H9 (cell line): ENCODE measurements around the gene CBX5. TPM values are rescaled to one million over a fixed set of nuclear protein-coding genes. Genes with fewer than 3 reads are reported as not detected.
A peak's percentile ranks its signal among the peaks of the same experiment; 100 is the strongest.

Experiments used
- DNase-seq: peaks from one replicate; pipeline ENCODE4 v3.0.0-alpha.2; 2017
- H2AFZ ChIP-seq: one replicate; pipeline ENCODE4 v1.6.1; 2013; ENCODE audit warnings: mild to moderate bottlenecking, low read length, control low read depth, moderate library complexity
- H2AK5ac ChIP-seq: 2 replicates; pipeline ENCODE4 v1.6.1; 2013; ENCODE audit warnings: low read length, control low read depth, mixed read lengths; ENCODE audit not compliant: insufficient read length
- H2BK120ac ChIP-seq: one replicate; pipeline ENCODE4 v1.6.1; 2013; ENCODE audit warnings: low read depth, mild to moderate bottlenecking, low read length, control low read depth, inconsistent platforms; ENCODE audit not compliant: poor library complexity, severe bottlenecking
- H2BK12ac ChIP-seq: 2 replicates; pipeline ENCODE4 v1.6.1; 2013; ENCODE audit warnings: low read length, control low read depth, mixed read lengths, low read depth; ENCODE audit not compliant: insufficient read length
- H2BK15ac ChIP-seq: 2 replicates; pipeline ENCODE4 v1.6.1; 2013; ENCODE audit warnings: low read depth, low read length, control low read depth
- H2BK20ac ChIP-seq: one replicate; pipeline ENCODE4 v1.6.1; 2013; ENCODE audit warnings: low read depth, mild to moderate bottlenecking, low read length, control low read depth, inconsistent platforms; ENCODE audit not compliant: poor library complexity, severe bottlenecking
- H2BK5ac ChIP-seq: 2 replicates; pipeline ENCODE4 v1.6.1; 2013; ENCODE audit warnings: low read length, control low read depth, mixed read lengths; ENCODE audit not compliant: insufficient read length
- H3K14ac ChIP-seq: 2 replicates; pipeline ENCODE4 v1.6.1; 2013; ENCODE audit warnings: low read length, control low read depth; ENCODE audit not compliant: insufficient read depth
- H3K18ac ChIP-seq: 2 replicates; pipeline ENCODE4 v1.6.1; 2013; ENCODE audit warnings: low read depth, mild to moderate bottlenecking, mixed read lengths, low read length, control low read depth; ENCODE audit not compliant: insufficient read length
- H3K23ac ChIP-seq: 2 replicates; pipeline ENCODE4 v1.6.1; 2013; ENCODE audit warnings: low read length, control low read depth, mixed read lengths, low read depth; ENCODE audit not compliant: insufficient read length
- H3K23me2 ChIP-seq: 2 replicates; pipeline ENCODE4 v1.6.1; 2013; ENCODE audit warnings: low read depth, mild to moderate bottlenecking, mixed read lengths, low read length, control low read depth; ENCODE audit not compliant: insufficient read length, poor library complexity, severe bottlenecking
- H3K27ac ChIP-seq: 2 replicates; pipeline ENCODE4 v1.5.1; 2013; ENCODE audit warnings: low read length, control low read depth, mixed read lengths, low read depth; ENCODE audit not compliant: insufficient read length
- H3K27me3 ChIP-seq: 2 replicates; pipeline ENCODE4 v1.6.1; 2013; ENCODE audit warnings: low read length, control low read depth, inconsistent platforms; ENCODE audit not compliant: insufficient read depth
- H3K4ac ChIP-seq: 2 replicates; pipeline ENCODE4 v1.6.1; 2013; ENCODE audit warnings: low read depth, mild to moderate bottlenecking, control low read depth, inconsistent platforms, low read length, moderate library complexity
- H3K4me1 ChIP-seq: 2 replicates; pipeline ENCODE4 v1.6.1; 2013; ENCODE audit warnings: low read length, control low read depth, inconsistent platforms; ENCODE audit not compliant: insufficient read depth
- H3K4me2 ChIP-seq: 2 replicates; pipeline ENCODE4 v1.6.1; 2013; ENCODE audit warnings: low read length, control low read depth, mixed read lengths; ENCODE audit not compliant: insufficient read length, insufficient read depth
- H3K56ac ChIP-seq: 2 replicates; pipeline ENCODE4 v1.6.1; 2013; ENCODE audit warnings: low read depth, mild to moderate bottlenecking, mixed read lengths, low read length, control low read depth; ENCODE audit not compliant: insufficient read length
- H3K79me1 ChIP-seq: 2 replicates; pipeline ENCODE4 v1.6.1; 2013; ENCODE audit warnings: low read depth, mild to moderate bottlenecking, moderate library complexity, low read length, control low read depth, inconsistent platforms; ENCODE audit not compliant: insufficient read depth, poor library complexity, severe bottlenecking
- H3K79me2 ChIP-seq: 2 replicates; pipeline ENCODE4 v1.6.1; 2013; ENCODE audit warnings: low read length, control low read depth, inconsistent platforms; ENCODE audit not compliant: insufficient read depth
- H3K9ac ChIP-seq: 2 replicates; pipeline ENCODE4 v1.6.1; 2013; ENCODE audit warnings: low read length, control low read depth, mixed read lengths; ENCODE audit not compliant: insufficient read length; ENCODE audit errors: extremely low read depth
- H3K9me3 ChIP-seq: one replicate; pipeline ENCODE4 v1.6.1; 2013; ENCODE audit warnings: low read depth, low read length, inconsistent platforms; ENCODE audit not compliant: control insufficient read depth
- H3T11ph ChIP-seq: one replicate; pipeline ENCODE4 v1.6.1; 2013; ENCODE audit warnings: mild to moderate bottlenecking, low read length, control low read depth, inconsistent platforms
- H4K20me1 ChIP-seq: one replicate; pipeline ENCODE4 v1.6.1; 2013; ENCODE audit not compliant: control insufficient read depth, insufficient read length, insufficient read depth
- H4K5ac ChIP-seq: 2 replicates; pipeline ENCODE4 v1.6.1; 2013; ENCODE audit warnings: low read depth, mild to moderate bottlenecking, mixed read lengths, low read length, control low read depth; ENCODE audit not compliant: insufficient read length
- H4K8ac ChIP-seq: replicated peaks from 2 replicates; pipeline ENCODE4 v1.6.1; 2013; ENCODE audit warnings: low read length, control low read depth, mixed read lengths, low read depth; ENCODE audit not compliant: insufficient read length
- H4K91ac ChIP-seq: 2 replicates; pipeline ENCODE4 v1.6.1; 2013; ENCODE audit warnings: low read depth, mild to moderate bottlenecking, moderate library complexity, mixed read lengths, low read length, control low read depth; ENCODE audit not compliant: insufficient read length
- H3K27ac Mint-ChIP-seq, 3 experiments: 2 replicates in 2 of 3; 3 replicates in 1 of 3; pipeline ENCODE4 v1.8.0; 2020 to 2021; ENCODE audit warnings: mixed read lengths in 3 of 3, mild to moderate bottlenecking in 1 of 3, moderate library complexity in 1 of 3
- H3K27me3 Mint-ChIP-seq: 2 replicates; pipeline ENCODE4 v1.8.0; 2021; ENCODE audit warnings: low read depth, mild to moderate bottlenecking, moderate library complexity, mixed read lengths
- H3K36me3 Mint-ChIP-seq, 3 experiments: 2 replicates in 2 of 3; 3 replicates in 1 of 3; pipeline ENCODE4 v1.8.0; 2020 to 2021; ENCODE audit warnings: low read depth in 3 of 3, mixed read lengths in 3 of 3; ENCODE audit not compliant: insufficient read depth in 1 of 3
- H3K4me1 Mint-ChIP-seq, 2 experiments: 2 replicates each; pipeline ENCODE4 v1.8.0; 2020; ENCODE audit warnings: mixed read lengths in 2 of 2
- H3K4me3 Mint-ChIP-seq, 2 experiments: 2 replicates in 1 of 2; 3 replicates in 1 of 2; pipeline ENCODE4 v1.8.0; 2020 to 2021; ENCODE audit warnings: mild to moderate bottlenecking in 2 of 2, mixed read lengths in 2 of 2, moderate library complexity in 1 of 2
- H3K9me3 Mint-ChIP-seq, 2 experiments: 2 replicates in 1 of 2; 3 replicates in 1 of 2; pipeline ENCODE4 v1.8.0; 2020; ENCODE audit warnings: mild to moderate bottlenecking in 2 of 2, mixed read lengths in 2 of 2, moderate library complexity in 1 of 2
- WGBS: extraction: QIAGEN DNeasy Blood & Tissue Kit; methylation state at CpG from one replicate; pipeline ENCODE4 v1.1.7; 2013; ENCODE audit warnings: missing lambda C conversion rate, low lambda C conversion rate, mixed read lengths; ENCODE audit not compliant: insufficient read length; ENCODE audit errors: extremely low coverage; 5-methylcytosine and 5-hydroxymethylcytosine counted together
- total RNA-seq: library from RNA; stranded (reverse); gene quantifications from 2 replicates; pipeline ENCODE4 v1.2.1, GENCODE V29; 2021
- TF ChIP-seq, protein P1 (sequence below): fragments of 200-600 bp; sonication (generic); conservative IDR thresholded peaks from 3 replicates; pipeline ENCODE4 v1.8.0; 2021; ENCODE audit warnings: antibody characterized with exemption, mild to moderate bottlenecking

CBX5 gene
- total RNA-seq, 1 experiment from 2014 or later = 206 TPM

DNA sequence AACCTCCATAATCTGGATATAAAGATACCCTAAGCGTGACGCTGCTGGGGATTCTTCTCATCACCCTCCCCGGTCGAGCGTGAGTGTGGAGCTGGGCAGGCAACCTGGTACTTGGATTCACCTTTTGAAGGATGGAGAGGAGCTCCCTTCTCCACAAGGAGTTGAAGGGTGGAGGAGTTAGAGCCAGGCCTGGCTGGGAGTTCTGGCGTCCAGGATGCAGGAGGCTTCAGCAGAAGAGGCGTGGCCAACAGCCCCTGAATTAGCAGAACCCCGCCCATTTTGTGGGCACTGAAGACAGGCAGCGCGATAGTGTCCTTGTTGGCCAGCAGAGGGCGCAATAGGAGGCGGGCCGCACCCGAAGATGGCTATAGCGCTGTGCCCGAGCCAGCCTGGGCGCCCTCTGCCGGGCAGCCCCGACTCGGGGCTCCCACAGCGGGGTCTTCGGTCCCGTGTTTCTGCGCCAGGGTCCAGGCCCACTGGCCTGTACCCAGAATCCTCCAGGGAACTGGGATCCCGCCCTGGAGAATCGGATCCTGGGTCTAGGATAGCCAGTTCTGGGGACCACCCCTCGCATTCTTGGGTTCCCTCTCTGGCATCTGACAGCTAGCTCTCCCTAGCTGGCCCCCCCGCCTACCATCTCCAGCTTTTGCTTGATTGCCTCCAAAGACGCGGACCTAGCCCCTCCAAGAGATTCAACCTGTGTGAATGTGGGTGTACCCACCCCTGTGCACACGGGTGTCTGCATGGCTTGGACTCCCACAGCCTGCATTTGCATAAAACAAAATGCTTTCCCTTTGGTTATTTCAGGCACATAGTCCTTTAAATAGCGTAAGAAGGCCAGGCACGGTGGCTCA lies 65.1 kb downstream of the CBX5 start:
- Histone ChIP-seq H3K79me1 (no peaks in the 10 kb centered on the region), H2BK20ac (no peak overlapping the region), H2AFZ (no peak overlapping the region), H3K23ac (no peak overlapping the region), H4K5ac (no peak overlapping the region), H2BK120ac (no peak overlapping the region), H4K20me1 (no peaks in the 10 kb centered on the region), H3K9me3 (no peaks in the 10 kb centered on the region), H4K8ac (no peak overlapping the region), H3K23me2 (peaks cover 16% of the 10 kb centered on the region), H3K79me2 (no peaks in the 10 kb centered on the region), H3K27ac (no peak overlapping the region), H2BK5ac (no peak overlapping the region), H4K91ac (no peak overlapping the region), H3K14ac (no peak overlapping the region), H2AK5ac (no peak overlapping the region), H3K4ac (no peak overlapping the region), H3T11ph (no peak overlapping the region), H3K18ac (no peak overlapping the region), H2BK12ac (no peak overlapping the region), H3K4me2 (no peak overlapping the region), H3K4me1 (no peaks in the 10 kb centered on the region), H3K56ac (no peak overlapping the region), H3K27me3 (peaks cover 2% of the 10 kb centered on the region; the same call in 1 of the 2 replicates), H3K9ac (no peak overlapping the region), H2BK15ac (no peak overlapping the region)
- H3K9me3 Mint-ChIP-seq = peaks cover 0 to 8% of the 10 kb centered on the region in 2 experiments; a peak in 1 of 5 replicates
- H3K4me3 Mint-ChIP-seq = 0 out of 5 replicates have a peak overlapping the region, but pooled peaks of 1 of the 2 experiments have one; percentile 8
- no peaks in the 10 kb centered on the region for H3K36me3 Mint-ChIP-seq
- no CpG with 5 or more reads among the region's 33 CpGs for WGBS
- H3K4me1 Mint-ChIP-seq = peaks cover 23 to 39% of the 10 kb centered on the region in 2 experiments
- no peak overlapping the region for H3K27ac Mint-ChIP-seq
- DNase-seq = peak; percentile 98
- H3K27me3 Mint-ChIP-seq = peaks cover 97% of the 10 kb centered on the region
- TF ChIP-seq, protein P1, sequence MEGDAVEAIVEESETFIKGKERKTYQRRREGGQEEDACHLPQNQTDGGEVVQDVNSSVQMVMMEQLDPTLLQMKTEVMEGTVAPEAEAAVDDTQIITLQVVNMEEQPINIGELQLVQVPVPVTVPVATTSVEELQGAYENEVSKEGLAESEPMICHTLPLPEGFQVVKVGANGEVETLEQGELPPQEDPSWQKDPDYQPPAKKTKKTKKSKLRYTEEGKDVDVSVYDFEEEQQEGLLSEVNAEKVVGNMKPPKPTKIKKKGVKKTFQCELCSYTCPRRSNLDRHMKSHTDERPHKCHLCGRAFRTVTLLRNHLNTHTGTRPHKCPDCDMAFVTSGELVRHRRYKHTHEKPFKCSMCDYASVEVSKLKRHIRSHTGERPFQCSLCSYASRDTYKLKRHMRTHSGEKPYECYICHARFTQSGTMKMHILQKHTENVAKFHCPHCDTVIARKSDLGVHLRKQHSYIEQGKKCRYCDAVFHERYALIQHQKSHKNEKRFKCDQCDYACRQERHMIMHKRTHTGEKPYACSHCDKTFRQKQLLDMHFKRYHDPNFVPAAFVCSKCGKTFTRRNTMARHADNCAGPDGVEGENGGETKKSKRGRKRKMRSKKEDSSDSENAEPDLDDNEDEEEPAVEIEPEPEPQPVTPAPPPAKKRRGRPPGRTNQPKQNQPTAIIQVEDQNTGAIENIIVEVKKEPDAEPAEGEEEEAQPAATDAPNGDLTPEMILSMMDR = peak; percentile 100
